Measurements from ENCODE around the gene LPP.

DNA sequence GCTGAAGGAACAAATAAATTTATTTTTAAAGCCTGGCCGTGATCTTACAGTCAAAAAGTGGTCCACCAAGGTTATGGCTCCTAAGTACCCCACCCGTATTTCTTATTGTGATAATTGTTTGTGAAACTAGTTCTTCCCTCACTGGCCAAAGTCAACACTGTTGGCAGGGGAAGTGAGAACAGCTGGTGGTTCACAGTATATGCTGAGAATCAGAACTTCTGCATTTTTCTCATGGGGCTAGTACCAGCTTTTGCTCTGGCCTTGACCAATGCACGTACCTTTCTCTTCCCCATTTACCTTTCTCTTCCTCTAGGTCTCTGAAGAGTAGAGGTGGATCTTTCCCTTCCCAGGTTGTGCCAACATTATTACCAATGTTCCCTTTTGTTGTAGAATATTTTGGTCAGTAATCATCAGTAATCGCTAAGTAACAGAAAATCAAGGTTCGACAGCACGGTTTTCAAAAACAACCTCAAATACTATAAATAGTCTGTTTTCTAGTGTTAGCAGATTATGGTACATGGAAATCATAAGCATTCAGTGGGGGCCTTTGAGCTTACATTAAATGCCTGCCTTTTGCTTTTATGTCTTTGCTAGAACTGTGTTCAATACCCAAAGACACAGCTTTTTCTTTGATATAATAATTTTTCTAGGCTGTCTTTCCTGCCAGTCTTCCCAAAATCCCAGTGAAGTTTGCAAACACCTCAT is 268.0 kb downstream of the LPP start:
- TF ChIP-seq, protein P1, sequence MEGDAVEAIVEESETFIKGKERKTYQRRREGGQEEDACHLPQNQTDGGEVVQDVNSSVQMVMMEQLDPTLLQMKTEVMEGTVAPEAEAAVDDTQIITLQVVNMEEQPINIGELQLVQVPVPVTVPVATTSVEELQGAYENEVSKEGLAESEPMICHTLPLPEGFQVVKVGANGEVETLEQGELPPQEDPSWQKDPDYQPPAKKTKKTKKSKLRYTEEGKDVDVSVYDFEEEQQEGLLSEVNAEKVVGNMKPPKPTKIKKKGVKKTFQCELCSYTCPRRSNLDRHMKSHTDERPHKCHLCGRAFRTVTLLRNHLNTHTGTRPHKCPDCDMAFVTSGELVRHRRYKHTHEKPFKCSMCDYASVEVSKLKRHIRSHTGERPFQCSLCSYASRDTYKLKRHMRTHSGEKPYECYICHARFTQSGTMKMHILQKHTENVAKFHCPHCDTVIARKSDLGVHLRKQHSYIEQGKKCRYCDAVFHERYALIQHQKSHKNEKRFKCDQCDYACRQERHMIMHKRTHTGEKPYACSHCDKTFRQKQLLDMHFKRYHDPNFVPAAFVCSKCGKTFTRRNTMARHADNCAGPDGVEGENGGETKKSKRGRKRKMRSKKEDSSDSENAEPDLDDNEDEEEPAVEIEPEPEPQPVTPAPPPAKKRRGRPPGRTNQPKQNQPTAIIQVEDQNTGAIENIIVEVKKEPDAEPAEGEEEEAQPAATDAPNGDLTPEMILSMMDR (IDR thresholded peaks at IDR 0.05), result no peak
- TF ChIP-seq EP300 (IDR thresholded peaks at IDR 0.05) (no peak), POLR2A (IDR thresholded peaks at IDR 0.05) (no peak)

All from ovary (tissue), 3 donors.